HTERT RPE-1 (cell line): Measurements from ENCODE around the gene RDH16.
"Not testable (repeated sequence)": the region's sequence is repeated elsewhere in the genome, so short reads cannot be mapped to it uniquely, and the experiment has no call there.

Source experiments
- in situ Hi-C: fragments of 300-500 bp; cut with MboI; formaldehyde crosslinking; loops from 4 replicates; pipeline ENCODE4 v1.14.3; 2020; ENCODE audit warnings: low sequenced_read_pairs

The RDH16 gene

DNA sequence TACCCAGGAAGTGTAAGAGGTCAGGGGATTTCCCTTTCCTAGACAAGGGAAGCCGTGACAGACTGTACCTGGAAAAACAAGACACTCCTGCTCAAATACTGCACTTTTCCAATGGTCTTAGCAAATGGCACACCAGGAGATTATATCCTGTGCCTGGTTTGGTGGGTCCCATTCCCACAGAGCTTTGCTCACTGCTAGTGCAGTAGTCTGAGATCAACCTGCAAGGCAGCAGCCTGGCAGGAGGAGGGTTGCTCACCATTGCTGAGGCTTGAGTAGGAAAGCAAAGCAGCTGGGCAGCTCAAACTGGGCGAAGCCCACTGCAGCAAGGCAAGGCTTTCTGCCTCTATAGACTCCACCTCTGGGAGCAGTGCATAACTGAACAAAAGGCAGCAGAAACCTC, 1.0 kb upstream of the RDH16 start:
- in situ Hi-C loops, result no loop called here

DNA sequence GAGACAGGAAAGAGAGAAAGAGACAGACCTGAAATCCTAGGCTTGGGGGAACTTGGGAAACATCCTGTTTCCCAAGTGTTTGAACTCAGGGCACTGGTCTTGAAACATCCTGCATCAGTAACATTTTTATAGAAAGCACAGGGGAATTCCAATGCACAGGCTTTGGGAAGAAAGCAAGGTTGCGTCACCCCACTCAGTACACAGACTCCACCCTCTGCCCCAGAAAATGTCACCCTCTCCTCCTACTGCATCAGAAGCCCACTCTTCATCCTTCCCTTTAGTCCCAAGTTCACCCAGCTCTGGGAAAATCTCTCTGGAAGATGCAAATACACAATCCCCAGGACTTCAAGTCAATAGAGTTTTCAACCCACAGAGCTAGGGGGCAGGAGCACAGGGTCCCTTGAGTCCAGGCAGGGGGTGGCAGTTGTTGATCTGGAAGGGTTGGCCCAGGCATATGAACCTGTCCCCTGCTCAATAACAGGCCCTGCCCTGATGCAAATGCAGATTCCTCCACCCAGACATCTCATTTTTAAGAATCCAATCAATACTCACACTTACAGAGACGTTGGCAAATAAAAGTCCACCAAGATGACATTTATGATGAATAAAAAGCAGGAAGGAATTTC, 1.7 kb downstream of the RDH16 start:
- in situ Hi-C loops, result no loop called here

DNA sequence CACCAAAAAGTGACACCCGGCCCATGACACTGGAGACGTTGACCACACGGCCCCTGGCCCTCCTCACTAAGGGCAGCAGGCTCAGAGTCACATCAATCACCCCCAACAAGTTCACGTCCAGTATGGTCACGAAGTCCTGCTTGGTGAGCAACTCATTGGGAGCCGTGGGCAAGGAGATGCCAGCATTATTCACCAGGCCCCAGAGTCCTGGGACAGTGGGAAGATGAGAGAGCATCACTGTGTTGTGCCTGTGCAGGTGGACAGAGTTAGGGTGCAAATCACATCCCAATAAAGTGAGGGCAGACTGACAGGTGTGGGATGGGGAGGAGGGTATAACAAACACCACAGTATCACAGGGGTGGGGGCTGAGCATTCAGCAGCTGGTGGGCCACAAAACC, 2.5 kb downstream of the RDH16 start:
- in situ Hi-C loops, result no loop called here

DNA sequence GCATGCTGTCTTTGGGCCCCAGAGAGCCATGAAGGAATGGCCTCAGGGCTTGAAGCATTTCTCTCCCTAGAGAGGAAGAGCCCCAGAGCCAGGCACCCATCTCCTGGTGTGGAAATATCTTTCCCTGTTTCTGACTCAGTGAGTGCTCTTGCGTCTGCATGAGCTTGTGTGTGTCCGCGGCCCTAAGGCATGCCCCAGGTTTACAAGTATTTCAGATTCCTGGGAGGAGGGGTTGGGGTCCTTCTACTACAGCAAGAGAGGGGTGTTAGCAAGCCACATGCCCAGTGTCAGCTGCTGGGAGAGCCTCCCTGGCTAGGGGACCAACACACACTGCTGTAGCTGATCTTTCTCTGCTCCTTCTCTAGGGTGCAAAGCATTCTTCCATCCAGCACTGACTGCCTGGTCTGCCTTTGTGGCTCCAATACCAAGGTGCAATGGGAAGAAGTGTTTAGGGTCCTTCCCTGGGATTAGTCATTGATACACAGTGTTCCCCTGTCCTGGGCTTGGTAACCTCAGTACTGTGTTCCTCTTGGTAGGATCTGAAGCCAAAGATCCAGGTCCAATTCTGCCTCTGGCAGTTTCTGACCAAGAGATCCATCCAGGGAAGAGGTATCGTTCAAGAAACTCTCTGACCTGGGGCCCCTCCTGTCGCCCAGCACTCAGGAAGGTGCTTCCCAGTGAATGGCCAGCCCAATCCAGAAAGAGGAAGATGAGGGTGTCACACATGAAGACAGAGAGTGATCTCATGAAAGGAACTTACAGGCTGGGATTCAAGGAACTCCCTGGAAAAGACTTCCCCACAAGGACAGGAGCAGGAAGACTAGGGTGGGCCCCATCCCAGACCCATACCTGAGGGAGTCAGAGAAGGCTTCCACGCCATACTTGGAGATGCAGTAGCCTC, 3.1 kb downstream of the RDH16 start:
- in situ Hi-C loops, result no loop called here

DNA sequence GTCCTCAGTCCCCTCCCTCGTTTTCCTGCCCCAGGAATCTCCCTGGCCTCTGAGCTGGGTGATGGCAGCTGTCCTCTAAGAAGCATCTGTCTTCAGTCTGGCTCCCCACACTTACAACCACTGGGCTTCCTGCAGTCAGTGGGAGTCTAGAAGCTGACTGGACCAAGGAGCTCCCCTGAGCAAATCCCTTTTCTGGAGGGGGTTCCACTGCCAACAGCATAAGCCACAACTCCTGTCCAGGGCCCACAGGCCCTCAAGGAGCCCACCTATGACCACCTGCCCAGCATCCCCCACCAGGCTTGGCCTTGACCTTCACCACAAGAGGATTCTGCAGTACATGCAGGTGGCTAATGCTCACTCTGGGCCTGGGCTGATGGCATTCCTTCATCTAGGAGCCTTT, 4.1 kb downstream of the RDH16 start:
- in situ Hi-C loops, result no loop called here

DNA sequence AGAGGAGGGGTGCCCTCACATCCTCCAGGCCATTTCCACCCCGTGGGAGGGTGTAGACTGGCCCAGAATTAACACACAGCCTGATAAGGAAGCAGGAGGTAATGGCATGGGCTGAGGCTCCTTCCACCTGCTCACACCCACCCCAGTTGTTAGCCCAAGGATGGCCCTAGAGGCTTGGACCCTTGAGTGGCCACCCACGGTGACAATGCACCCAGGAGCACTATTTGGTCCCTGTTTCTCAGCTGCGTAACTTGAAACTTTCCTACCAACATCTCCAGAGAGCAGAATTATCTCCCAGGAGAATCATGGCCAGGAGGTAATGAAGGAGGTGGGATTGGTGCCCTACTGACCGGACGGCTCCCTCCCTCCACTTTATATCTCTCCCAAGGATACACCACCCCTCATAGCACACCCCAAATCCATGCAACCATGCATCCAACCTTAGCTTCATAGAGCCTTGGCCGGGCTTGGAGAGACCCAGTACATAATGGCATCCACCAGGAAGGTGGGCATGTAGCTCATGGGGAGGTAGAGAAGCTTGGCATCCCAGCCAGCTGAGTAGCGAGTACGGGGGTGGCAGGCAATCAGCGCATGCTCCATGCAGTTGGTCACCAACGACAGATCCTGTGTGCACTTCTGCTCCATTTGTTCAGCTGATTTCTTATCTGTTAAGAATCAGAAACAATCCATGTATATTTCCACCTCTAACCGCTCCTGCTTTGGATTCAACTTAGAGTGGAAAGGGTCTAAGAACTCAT, 5.6 kb downstream of the RDH16 start:
- in situ Hi-C loops, result no loop called here

DNA sequence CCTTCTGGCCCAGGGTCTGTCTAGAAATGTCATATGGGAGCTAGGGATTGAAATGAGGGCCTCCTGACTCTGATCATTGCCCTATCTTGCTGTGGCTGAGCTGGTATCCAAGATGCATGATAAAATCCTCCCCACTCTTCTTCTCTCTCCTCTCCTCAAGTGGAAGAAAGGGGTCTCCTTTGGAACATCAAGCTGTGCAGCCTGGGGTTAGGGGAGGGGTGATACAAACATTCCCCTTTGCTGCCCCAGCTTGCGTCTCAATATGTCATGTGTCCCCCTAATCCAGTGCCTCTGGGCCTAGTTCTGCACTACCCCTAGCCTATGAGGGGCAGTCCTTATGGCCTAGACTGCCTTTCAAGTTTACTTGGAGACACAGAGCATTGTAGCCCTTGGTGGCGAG, 8.5 kb downstream of the RDH16 start:
- in situ Hi-C loops, result no loop called here

DNA sequence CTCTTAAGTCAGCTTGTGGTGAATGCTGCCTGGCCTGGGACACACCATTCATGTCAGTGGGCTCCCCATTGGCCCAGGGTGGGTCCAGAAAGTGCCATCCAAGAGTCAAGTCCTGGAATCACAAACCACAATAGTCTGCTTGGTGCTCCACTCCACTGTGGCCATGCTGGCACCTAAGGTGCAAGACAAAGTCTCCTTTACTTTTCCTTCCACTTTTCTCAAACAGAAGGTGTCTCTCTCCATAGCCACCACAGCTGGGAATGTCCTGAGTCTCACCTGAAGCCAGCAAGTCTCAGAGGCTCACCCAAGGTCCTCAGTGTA, 9.0 kb downstream of the RDH16 start:
- in situ Hi-C loops, result no loop called here

DNA sequence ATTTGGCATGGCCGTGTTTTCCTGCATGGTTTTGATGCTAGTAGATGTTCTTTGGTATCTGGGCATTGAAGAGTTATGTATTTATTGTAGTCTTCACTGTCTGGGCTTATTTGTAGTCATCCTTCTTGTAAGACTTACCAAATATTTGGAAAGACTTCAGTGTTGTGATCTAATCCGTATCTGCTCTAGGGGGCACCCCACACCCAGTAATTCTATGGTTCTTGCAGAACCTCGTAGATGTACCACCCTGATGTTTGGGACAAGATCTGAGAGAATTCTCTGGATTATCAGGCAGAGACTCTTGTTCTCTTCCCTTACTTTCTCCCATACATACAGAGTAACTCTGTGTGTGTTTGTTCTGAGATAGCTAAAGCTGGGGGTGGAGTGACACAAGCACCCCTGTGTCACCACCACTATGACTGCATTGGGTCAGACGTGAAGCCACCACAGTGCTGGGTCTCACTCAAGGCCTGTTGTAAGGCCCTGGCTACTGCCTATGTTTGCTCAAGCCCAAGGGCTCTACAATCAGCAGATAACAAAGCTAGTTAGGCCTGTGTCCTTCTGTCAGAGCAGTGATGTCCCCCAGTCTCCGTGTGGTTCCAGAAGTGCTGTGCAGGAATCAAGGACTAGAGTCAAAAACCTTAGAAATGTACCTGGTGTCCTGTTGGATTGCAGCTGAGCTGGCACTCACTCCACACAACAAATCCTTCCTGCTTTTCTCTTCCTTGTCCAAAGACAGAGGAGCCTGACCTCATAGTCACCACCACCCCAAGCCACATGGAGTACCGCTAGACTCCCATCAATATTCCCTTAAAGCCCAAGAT, 9.6 kb downstream of the RDH16 start:
- in situ Hi-C loops, result no loop called here

DNA sequence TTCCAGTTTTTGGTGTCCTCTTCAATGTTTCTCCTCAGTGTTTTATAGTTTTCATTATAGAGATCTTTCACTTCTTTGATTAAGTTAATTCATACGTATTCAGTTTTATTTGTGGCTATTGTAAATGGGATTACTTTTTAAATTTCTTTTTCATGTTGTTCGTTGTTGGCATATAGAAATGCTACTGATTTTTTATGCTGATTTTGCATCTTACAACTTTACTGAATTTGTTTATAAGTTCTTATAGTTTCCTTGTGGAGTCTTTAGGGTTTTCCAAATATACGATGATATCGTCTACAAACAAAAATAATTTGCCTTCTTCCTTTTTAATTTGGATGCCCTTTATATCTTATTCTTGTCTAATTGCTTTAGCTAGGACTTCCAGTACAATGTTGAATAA, 13.5 kb downstream of the RDH16 start:
- in situ Hi-C loops, result no loop called here

DNA sequence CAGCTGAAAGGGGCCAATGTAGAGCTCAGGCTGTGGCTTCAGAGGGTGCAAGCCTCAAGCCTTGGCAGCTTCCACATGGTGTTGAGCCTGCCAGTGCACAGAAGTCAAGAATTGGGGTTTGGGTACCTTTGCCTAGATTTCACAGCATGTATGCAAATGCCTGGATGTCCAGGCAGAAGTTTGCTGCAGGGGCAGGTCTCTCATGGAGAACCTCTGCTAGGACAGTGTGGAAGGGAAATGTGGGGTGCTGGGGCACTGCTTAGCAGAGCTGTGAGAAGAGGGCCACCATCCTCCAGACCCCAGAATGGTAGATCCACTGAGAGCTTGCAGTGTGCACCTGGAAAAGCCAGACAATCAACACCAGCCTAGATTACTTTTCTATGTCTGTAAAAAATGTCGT, 14.0 kb downstream of the RDH16 start:
- in situ Hi-C loops, result not testable (repeated sequence)

DNA sequence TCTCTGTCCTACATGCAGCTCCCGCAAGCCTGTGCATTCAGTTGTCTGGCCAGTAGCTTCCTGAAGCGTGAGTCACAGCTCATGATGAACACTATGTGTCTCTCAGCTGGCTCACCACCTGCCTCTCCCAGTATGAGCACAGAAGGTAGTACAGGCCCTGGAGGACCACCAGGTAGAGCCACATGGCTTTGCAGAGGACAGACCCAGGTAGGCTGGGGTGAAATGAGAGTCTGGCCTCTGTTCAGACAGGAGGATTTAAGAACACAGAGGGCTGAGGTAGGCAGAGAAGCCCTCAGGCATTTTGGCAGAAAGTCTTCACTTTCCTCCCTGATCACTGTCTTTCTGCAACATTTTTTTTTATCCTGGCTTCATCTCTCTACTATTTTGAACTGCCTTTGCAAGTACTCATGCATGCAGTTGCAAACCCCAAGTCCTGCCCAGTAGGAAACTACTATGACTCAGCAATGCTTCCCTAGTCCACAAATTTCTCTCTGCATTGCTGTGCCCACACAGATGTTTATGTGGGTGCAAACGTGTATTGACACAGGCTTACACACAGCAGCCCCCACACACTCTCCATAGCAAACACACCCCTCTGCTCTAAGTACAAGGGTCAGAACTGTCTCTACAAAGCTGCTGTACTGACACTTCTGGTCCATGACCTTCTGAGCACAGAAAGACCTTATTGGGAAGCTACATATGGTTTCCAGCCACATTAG, 15.9 kb downstream of the RDH16 start:
- in situ Hi-C loops, result no loop called here

DNA sequence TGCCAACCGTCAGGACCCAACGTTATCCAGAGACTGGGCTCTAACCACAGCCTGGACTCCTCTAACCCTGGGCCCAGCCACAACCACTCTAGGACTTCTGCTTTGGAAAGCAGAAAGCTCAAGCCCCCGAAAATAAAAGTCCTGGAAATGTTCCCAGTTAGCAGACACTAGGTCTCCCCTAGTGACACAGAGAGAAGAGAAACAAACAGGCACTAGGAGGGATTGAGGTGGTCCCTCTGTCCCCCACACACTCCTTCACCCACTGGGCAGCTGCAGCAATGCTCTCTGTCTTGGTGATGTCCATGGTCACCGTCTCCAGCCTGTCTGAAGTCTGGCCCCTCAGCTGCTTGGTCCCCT, 16.5 kb downstream of the RDH16 start:
- in situ Hi-C loops, result not testable (repeated sequence)

DNA sequence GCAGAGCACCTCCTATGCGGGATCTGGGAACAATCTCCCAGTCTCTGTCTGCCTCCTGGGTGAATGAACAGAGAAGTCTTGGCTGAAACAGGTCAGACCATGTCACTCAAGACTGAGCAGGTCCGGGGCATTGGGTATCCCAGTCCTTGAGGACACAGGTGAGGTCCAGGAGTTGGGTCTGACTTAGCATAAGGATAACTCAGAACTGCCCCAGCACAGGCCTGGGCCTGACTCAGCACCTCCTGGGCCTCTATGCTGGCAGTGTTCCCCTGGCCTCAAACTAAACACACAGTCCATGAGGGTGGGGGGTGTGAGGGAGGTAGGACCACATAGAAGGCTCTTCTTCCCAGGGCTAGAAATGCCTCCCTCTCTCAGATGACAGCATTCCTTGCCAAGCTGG, 21.7 kb downstream of the RDH16 start:
- in situ Hi-C loops, result no loop called here

DNA sequence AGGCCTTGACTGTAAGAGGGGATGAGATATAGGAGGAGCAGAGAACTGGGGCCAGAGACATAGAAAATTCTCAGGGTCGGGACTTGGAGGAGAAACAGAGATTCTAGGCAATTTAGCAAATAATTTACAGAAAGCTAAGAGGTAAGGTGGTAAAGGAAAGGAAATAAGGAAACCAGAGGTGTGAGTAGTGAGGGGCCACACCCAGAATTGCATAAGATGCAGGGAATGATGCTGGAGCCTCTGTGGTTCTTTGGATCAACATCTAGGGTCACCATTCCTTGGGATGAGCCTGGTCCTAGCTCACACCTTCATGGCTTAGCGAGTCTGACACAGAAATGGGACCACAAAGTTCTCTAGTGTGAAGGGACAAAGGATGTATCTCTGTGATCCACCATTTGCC, 22.3 kb downstream of the RDH16 start:
- in situ Hi-C loops, result no loop called here

DNA sequence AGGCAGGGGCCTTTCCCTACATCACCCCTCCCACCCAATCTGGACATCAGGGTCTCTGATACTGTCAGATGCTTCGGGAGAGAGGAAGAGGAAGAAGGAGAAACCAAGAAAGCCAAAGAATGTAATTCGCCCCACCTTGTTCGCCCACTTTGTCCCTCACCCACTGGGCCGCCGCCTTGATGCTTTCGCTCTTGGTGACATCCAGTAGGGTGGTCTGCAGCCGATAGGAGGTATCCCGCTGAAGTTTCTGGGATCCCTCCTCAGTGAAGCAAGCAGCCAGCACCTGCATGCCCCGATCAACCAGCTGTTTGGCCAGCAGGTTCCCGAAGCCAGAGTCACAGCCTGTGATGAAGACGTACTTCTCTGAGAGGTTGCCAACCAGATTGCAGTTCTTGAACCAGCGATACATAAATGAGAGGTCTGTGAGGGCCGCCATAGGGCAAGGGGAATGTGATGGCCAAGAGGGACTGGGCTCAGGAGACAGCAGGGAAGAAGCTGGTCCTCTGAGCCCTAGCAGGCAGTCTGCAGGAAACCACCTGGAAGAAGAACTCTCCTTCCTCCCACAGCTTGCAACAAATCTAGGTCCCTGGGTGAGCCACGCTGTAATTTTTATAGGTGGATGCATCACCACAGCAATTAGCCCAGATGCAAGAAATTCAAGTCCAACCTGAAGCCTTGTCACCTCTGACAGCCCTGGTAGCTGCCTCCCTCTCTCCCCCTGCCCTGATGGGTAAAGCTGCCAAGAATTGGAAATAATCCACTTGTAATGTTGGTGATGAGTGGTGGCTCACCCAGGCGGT, 23.4 kb downstream of the RDH16 start, which contains the start of gene SDR9C7:
TSS of gene SDR9C7 (minus strand) at position 583 of the 800 bp plus-strand sequence. CDS start at position 436, 147 bp downstream.
- in situ Hi-C loops, result no loop called here

DNA sequence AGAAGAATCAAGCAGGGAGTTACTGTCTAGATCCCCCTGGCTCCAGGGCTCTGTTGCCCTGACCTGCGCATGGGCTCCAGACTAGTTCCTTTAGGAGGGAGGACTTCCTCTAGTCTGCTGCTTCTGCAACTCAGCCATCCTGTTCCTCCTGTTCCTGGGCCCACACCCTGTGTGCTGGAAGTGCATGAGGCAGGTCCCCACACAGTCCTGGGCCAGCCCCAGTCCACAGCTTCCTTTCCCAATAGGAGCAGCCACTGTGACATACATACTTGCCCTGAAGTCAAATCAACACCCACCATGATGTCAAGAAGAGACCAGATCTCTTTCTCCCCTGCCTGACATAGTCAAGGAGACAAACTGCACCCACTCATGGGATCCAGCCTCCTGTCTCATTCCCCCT, 24.5 kb downstream of the RDH16 start:
- in situ Hi-C loops, result no loop called here

DNA sequence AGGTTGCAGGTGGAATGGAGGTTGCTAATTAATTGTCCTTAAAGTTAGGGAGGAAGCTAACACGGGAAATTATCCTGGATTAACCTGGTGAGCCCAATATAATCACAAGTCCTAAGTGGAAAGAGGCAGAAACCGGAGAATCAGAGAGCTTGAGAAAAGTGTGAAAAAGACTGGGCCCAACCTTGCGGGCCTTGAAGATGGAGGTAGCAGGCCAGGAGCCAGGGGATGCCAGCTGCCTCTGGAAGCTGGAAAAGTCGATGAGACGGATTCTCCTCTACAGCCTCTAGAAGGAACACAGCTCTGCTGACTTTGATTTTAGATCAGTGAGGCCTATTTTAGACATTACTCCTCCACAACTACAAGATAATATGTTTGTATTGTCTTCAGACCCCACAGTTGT, 25.3 kb downstream of the RDH16 start:
- in situ Hi-C loops, result no loop called here

DNA sequence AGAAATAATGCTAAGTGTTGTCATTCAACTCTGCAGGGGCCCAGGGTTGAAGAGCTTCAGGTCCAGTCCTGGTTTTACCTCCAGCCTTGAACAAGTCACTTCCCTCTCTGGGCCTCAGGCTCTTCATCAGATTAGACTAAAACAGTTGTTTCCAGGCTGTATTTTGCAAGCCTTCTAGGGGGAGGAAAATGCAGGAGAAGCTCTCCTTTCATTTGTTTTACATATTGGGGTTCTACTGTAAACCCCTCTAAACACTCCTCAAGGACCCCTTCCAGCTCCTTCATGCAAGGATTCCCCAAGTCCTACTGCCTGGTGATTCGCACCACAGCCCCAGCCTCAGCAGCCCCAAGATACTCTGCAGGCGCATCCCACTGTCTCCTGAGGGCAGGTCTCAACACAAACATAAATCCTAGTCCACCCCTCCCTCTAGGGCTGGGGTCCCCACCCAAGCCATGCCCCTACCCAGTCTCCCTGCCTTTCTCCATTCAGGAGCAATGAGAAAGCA, 25.9 kb downstream of the RDH16 start:
- in situ Hi-C loops, result no loop called here
